ENCODE results near the gene ST3GAL6.

The ST3GAL6 gene

DNA sequence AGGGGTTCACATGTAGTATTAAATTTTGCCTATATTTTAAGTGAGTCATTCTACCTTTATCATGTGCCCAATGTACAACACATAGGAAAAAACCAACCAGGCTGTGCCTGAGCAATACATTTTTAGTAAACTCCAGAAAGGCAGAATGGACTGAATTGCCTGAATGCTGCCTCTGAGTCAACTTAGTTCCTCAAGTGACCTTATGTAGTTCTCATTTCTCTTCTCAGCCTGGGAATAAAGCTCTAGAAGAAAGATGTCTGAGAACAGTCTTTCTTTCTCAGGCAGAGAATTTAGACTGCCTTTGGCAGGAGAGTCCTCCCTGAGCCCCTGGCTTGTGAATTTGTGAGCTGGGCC lies 13.0 kb downstream of the ST3GAL6 start:
- in situ Hi-C loops (cut with MboI; ENCODE audit: low pct_unique_long_range_greater_than_20kb, low sequenced_read_pairs, unreplicated experiment): no loop called here
- DNase-seq (ENCODE audit: low spot score): no peak
- TF ChIP-seq, protein P1, sequence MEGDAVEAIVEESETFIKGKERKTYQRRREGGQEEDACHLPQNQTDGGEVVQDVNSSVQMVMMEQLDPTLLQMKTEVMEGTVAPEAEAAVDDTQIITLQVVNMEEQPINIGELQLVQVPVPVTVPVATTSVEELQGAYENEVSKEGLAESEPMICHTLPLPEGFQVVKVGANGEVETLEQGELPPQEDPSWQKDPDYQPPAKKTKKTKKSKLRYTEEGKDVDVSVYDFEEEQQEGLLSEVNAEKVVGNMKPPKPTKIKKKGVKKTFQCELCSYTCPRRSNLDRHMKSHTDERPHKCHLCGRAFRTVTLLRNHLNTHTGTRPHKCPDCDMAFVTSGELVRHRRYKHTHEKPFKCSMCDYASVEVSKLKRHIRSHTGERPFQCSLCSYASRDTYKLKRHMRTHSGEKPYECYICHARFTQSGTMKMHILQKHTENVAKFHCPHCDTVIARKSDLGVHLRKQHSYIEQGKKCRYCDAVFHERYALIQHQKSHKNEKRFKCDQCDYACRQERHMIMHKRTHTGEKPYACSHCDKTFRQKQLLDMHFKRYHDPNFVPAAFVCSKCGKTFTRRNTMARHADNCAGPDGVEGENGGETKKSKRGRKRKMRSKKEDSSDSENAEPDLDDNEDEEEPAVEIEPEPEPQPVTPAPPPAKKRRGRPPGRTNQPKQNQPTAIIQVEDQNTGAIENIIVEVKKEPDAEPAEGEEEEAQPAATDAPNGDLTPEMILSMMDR (IDR thresholded peaks at IDR 0.05; ENCODE audit: extremely low read depth, insufficient read depth, missing control alignments): no peak

DNA sequence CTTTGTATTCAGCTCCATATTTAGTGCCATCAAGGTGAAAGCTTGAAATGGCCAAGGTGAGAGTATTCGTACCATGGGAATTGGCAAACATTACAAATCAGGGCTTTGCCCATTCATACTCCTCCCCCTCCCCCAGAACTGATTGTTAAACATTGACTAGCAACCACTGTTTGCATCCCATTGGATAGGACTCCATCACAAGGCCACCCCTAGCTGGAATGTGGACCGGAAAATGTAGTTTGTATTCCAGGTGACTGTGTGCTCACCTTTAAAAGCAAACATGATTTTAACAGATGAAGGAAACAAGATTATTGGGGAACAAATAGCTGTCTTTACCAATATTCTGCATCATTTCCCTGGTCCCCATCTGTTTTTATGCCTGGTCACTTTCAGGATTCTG lies 14.1 kb downstream of the ST3GAL6 start:
- DNase-seq (ENCODE audit: low spot score): no peak
- TF ChIP-seq, protein P1 (IDR thresholded peaks at IDR 0.05; ENCODE audit: extremely low read depth, insufficient read depth, missing control alignments): no peak
- in situ Hi-C loops (cut with MboI; ENCODE audit: low pct_unique_long_range_greater_than_20kb, low sequenced_read_pairs, unreplicated experiment): no loop called here

DNA sequence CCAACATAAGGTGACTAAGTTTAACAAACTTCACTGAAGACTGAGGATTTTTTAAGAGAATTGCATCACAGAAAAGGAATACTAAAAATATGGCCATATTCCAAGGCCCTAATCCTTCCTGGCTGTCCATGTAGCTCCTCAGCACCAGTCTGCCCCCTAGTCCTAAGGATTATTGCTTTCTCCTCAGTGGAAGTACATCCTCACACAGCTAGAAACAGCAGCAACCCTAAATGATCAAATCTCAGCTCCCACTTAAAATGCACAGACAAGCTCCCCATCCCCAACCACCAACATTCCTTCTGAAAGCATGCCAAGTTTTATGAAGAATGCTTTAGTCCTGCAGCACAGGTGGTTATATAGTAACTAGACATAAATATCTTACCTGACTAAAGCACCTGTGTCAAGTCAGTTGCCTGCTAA lies 14.7 kb downstream of the ST3GAL6 start:
- TF ChIP-seq, protein P1 (IDR thresholded peaks at IDR 0.05; ENCODE audit: extremely low read depth, insufficient read depth, missing control alignments): no peak
- DNase-seq (ENCODE audit: low spot score): no peak
- in situ Hi-C loops (cut with MboI; ENCODE audit: low pct_unique_long_range_greater_than_20kb, low sequenced_read_pairs, unreplicated experiment): no loop called here

DNA sequence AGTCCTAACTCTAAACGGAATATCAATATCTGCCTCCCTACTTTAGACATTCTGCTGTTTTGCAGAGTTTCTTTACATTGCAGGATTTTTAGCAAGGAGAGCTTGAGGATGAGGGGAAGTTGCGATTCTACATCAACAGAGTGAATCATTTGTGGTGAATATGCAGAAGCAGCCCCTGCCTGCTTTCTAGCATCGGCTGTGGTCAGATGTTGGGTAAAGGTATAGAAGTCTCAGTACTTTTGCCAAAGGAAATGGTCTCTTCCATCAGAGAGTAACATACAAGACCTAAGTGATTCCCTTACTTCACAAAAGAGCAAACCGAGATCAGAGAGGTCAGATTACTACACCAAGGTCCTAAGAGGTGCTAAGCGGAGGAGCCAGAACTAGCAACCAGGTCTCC lies 15.2 kb downstream of the ST3GAL6 start:
- TF ChIP-seq, protein P1 (IDR thresholded peaks at IDR 0.05; ENCODE audit: extremely low read depth, insufficient read depth, missing control alignments): no peak
- in situ Hi-C loops (cut with MboI; ENCODE audit: low pct_unique_long_range_greater_than_20kb, low sequenced_read_pairs, unreplicated experiment): no loop called here
- DNase-seq (ENCODE audit: low spot score): no peak

DNA sequence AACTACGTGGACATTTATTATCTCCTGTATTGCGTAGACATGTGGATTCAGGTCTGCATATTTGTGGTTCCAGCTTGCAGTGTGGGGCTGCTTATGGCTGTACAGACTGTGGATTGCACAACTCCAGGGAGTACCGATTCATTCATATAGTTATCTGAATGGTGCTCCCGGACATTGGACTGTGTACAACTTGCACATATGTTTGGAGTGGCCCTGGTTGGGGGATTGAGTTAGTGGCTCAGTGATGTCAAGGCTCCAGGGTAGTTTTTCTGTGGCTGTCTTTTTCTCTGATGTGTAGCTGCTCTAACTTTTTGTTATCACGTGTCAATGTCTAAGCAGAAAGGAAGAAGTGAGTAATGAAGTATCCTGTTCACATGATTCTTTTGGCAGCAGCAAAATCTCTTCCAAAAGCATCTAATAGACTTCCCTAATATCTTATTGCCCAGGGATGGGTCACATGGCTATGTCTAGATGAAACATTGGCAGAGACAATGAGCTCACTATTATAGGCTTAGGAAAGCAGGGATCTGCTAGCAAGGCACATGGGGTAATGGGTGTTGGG lies 15.8 kb downstream of the ST3GAL6 start:
- in situ Hi-C loops (cut with MboI; ENCODE audit: low pct_unique_long_range_greater_than_20kb, low sequenced_read_pairs, unreplicated experiment): no loop called here
- TF ChIP-seq, protein P1 (IDR thresholded peaks at IDR 0.05; ENCODE audit: extremely low read depth, insufficient read depth, missing control alignments): no peak
- DNase-seq (ENCODE audit: low spot score): no peak

DNA sequence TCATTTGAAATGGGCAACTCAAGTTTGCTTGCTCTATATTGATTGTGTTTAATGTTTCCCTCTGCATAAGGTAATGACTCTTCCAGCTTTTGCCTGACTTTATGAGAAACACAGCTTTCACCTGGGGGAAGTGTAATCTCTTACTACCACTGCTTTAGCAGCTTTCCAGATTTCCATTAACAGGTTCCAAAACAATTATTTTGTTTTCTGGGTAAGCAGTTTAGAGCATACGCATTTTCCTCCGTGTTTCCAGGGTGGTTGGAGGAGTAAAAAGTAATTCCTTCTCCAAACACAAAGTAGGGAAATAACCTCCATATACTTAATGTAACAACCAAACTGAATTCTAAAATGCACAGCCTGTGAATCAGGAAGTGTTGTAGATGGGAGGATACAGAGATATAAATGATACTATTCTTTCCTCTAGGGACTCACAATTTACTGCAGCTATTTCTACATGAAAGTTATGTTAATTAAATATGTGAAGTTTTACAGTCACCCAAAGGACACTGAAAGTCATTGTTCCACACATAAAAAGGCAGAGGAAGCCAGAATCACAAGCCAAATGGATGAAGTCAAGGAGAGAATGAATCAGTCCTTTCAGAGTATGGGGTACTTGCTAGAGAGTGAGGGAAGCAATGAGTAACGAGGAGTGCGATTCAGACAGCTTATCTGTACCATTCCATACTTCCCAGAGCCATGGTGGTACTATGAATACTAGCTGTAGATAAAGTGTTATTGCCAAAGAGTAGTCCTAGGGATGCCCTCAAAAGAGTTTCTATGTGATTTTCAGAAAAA lies 16.6 kb downstream of the ST3GAL6 start:
- in situ Hi-C loops (cut with MboI; ENCODE audit: low pct_unique_long_range_greater_than_20kb, low sequenced_read_pairs, unreplicated experiment): no loop called here
- TF ChIP-seq, protein P1 (IDR thresholded peaks at IDR 0.05; ENCODE audit: extremely low read depth, insufficient read depth, missing control alignments): no peak
- DNase-seq (ENCODE audit: low spot score): no peak

Data from GM13977 (cell line).